KMS-11 (cell line): Measurements from ENCODE around the gene SMTN.

ENCODE experiments used
- H2AFZ ChIP-seq: fragments of 200-600 bp; sonication (generic); 2 replicates; pipeline ENCODE4 v1.6.1; 2016; ENCODE audit warnings: antibody characterized with exemption, mixed run types, low read depth
- H3K27ac ChIP-seq: fragments of 200-600 bp; sonication (generic); 2 replicates; pipeline ENCODE4 v1.6.1; 2016; ENCODE audit warnings: mild to moderate bottlenecking, mixed run types
- H3K27me3 ChIP-seq: fragments of 200-600 bp; sonication (generic); 2 replicates; pipeline ENCODE4 v1.6.1; 2017; ENCODE audit warnings: mild to moderate bottlenecking, low read depth, mixed run types, moderate library complexity; ENCODE audit not compliant: insufficient read depth
- H3K36me3 ChIP-seq: fragments of 200-600 bp; sonication (generic); 2 replicates; pipeline ENCODE4 v1.6.1; 2017; ENCODE audit warnings: mild to moderate bottlenecking, mixed run types; ENCODE audit not compliant: insufficient read depth
- H3K4me1 ChIP-seq: fragments of 200-600 bp; sonication (generic); 2 replicates; pipeline ENCODE4 v1.6.1; 2016; ENCODE audit warnings: mild to moderate bottlenecking, low read depth, mixed run types; ENCODE audit not compliant: poor library complexity, severe bottlenecking
- H3K4me2 ChIP-seq: fragments of 200-600 bp; sonication (generic); 2 replicates; pipeline ENCODE4 v1.7.0; 2016; ENCODE audit warnings: mild to moderate bottlenecking, mixed run types
- H3K4me3 ChIP-seq: fragments of 200-600 bp; sonication (generic); IDR thresholded peaks from 2 replicates; pipeline ENCODE4 v1.6.1; 2017; ENCODE audit warnings: low read depth, low read length, mixed read lengths; ENCODE audit not compliant: insufficient read depth
- H3K79me2 ChIP-seq: fragments of 200-600 bp; sonication (generic); 2 replicates; pipeline ENCODE4 v1.6.1; 2016; ENCODE audit warnings: low read depth, mixed run types; ENCODE audit not compliant: insufficient read depth
- H3K9ac ChIP-seq: fragments of 200-600 bp; sonication (generic); 2 replicates; pipeline ENCODE4 v1.6.1; 2016; ENCODE audit warnings: mild to moderate bottlenecking, mixed run types
- H4K20me1 ChIP-seq: fragments of 200-600 bp; sonication (generic); 2 replicates; pipeline ENCODE4 v1.6.1; 2016; ENCODE audit warnings: mild to moderate bottlenecking, mixed run types; ENCODE audit not compliant: insufficient read depth
- TF ChIP-seq, protein P1 (sequence below): fragments of 200-600 bp; sonication (generic); conservative IDR thresholded peaks from 2 replicates; pipeline ENCODE4 v1.6.1; 2017; ENCODE audit warnings: low read depth, mild to moderate bottlenecking, antibody characterized with exemption, low read length, moderate library complexity, mixed read lengths

Gene SMTN

DNA sequence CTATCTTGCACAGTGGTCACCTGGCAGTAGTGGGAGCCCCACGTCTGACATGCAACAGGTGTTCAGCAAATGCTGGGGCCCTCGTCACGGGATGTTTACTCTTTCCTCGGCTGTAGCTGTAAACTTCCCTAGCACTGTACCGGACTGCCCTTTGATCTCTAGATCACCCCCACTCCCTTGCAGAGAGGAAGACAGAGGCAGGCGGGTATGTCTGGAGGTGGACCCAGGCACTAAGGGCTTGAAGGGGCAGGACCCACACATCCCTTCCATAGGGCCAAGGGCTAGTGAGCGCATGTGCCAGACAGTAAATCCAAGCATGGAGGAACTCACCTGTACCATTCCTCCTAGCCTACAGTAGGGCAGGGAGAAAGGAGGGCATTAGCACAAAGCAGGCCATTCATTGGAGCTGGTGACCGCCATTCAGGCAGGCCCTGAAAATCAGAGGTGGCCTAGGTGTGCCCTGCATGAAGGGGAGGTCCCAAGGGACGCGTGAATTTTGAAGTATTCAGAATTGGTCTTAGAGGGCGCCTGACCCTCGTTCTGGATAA lies 1.9 kb upstream of the SMTN start:
- H3K4me2 ChIP-seq = no peak overlapping the region
- H3K27me3 ChIP-seq = no peaks in the 10 kb centered on the region
- no peak overlapping the region for H2AFZ ChIP-seq
- peaks cover 28% of the 10 kb centered on the region for H3K4me1 ChIP-seq
- no peak overlapping the region for H3K27ac ChIP-seq
- H3K9ac ChIP-seq = no peak overlapping the region
- no peak overlapping the region for H3K4me3 ChIP-seq
- no peaks in the 10 kb centered on the region for H4K20me1 ChIP-seq
- H3K36me3 ChIP-seq = no peaks in the 10 kb centered on the region
- TF ChIP-seq, protein P1, sequence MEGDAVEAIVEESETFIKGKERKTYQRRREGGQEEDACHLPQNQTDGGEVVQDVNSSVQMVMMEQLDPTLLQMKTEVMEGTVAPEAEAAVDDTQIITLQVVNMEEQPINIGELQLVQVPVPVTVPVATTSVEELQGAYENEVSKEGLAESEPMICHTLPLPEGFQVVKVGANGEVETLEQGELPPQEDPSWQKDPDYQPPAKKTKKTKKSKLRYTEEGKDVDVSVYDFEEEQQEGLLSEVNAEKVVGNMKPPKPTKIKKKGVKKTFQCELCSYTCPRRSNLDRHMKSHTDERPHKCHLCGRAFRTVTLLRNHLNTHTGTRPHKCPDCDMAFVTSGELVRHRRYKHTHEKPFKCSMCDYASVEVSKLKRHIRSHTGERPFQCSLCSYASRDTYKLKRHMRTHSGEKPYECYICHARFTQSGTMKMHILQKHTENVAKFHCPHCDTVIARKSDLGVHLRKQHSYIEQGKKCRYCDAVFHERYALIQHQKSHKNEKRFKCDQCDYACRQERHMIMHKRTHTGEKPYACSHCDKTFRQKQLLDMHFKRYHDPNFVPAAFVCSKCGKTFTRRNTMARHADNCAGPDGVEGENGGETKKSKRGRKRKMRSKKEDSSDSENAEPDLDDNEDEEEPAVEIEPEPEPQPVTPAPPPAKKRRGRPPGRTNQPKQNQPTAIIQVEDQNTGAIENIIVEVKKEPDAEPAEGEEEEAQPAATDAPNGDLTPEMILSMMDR = no peak
- 0 out of 2 replicates have a peak, but pooled peaks cover 6% of the 10 kb centered on the region for H3K79me2 ChIP-seq

DNA sequence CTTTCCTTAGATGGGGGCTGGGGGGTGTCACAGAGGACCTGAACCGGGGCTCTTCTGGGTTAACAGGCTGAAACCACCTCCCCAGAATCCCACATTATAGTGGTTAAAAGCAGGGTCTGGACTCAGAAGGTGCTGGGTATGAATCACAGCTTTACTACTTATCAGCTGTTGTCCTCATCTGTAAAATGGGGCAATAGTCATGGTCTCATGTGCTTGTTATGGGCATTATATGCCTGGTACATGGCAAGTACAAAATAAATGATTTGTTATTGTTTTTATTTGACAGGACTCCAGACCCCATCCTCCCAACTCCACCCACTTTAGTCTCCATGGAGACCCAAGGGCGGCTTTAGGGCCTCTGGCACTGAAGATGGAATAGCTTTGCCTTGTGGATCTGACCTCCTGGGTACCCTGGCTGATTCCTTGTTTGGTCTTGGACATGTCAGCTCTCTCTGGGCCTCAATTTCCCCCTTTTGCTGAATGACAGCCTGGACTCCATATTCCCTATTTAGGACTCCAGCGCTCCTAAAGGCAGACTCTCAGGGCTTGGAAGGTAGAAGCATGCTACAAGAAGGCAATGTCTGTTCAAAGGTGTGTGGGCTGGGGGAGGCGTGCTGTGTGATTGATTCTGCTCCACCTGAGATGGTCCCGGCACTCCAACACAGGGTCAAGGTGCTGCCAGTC lies 812 bp upstream of the SMTN start:
- H3K4me2 ChIP-seq = peak overlapping the region; percentile 62; the same call in 1 of the 2 replicates
- TF ChIP-seq, protein P1 = no peak
- 0 out of 2 replicates have a peak, but pooled peaks cover 9% of the 10 kb centered on the region for H3K79me2 ChIP-seq
- H3K27ac ChIP-seq = peak overlapping the region; percentile 45; the same call in 1 of the 2 replicates
- no peaks in the 10 kb centered on the region for H3K36me3 ChIP-seq
- no peaks in the 10 kb centered on the region for H3K27me3 ChIP-seq
- no peaks in the 10 kb centered on the region for H4K20me1 ChIP-seq
- H3K4me1 ChIP-seq = peaks cover 28% of the 10 kb centered on the region
- peak overlapping the region; percentile 94 for H2AFZ ChIP-seq
- peak overlapping the region; percentile 64; the same call in 1 of the 2 replicates for H3K9ac ChIP-seq
- no peak overlapping the region for H3K4me3 ChIP-seq

DNA sequence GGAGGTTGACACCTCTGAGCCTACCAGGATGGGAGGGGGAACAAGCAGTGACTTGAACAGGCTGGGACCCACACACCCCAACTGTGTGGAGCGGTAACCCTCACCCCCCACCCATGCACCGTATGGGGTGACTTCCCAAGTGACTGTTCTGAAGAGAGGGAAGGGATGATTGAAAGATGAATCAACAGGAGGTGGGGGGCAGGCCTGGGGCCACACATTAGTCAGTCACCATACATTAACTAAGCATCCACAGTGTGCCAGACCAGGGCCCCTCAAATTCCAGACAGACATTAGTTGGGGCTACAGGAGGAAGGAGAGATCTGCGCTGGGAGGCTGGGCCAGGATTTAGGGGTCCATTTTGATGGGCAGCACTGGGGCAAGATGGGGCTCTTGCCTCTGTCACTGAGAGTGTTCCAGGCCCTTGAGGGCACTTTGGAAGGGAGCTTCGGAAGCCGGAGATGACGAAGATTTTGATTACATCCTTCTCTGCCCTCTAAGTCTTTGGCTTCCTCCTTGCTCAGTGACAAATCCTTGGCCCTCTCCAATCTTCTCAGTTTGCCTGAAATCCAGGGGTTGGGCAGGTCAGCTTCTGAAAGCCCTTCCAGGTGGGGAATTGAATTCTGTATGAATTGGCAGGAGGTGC lies 966 bp downstream of the SMTN start:
- H3K79me2 ChIP-seq = 0 out of 2 replicates have a peak, but pooled peaks cover 9% of the 10 kb centered on the region
- TF ChIP-seq, protein P1 = no peak
- no peak overlapping the region for H3K27ac ChIP-seq
- peak overlapping the region; percentile 62 for H3K4me2 ChIP-seq
- H2AFZ ChIP-seq = no peak overlapping the region
- H3K4me1 ChIP-seq = peaks cover 32% of the 10 kb centered on the region
- H3K27me3 ChIP-seq = no peaks in the 10 kb centered on the region
- no peaks in the 10 kb centered on the region for H3K36me3 ChIP-seq
- H3K4me3 ChIP-seq = no peak overlapping the region
- H3K9ac ChIP-seq = no peak overlapping the region
- no peaks in the 10 kb centered on the region for H4K20me1 ChIP-seq

DNA sequence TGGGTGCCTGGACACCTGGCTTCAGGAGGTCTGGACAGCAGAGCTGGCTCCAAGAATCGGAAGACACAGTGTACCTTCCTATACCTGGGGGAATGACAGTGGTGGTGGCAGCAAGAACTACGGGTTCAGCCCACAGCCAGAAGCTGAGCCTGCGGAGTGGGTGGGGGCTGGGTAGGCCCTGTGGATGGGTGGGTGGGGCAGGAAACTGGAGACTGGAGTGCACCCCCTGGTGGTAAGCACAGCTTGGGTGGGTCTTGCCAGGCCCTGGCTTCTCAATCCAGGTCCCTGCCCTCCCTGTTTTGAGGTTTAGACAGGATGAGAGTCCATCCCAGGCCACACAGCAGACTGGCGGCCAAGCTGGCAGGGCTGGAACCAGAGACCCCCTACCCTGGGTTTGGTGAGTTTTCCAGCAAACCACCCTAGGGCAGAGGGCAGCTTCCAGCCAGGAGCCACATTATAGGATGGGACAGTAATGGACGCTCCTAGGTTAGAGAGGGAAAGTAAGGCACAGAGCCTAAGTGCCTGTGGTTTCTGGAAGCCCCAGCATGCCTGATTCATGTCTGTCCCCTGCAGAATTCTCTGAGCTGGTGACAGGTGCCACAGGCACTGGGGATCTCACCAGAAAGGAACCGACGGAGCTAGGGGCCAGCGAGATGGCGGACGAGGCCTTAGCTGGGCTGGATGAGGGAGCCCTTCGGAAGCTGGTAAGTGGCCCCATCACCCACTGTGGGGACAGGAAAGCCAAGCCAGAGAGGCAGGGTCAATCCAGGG lies 1.7 kb downstream of the SMTN start:
- Histone ChIP-seq H3K36me3 (no peaks in the 10 kb centered on the region), H3K4me1 (peaks cover 32% of the 10 kb centered on the region), H3K9ac (no peak overlapping the region), H3K79me2 (0 out of 2 replicates have a peak, but pooled peaks cover 9% of the 10 kb centered on the region), H4K20me1 (no peaks in the 10 kb centered on the region), H3K27me3 (no peaks in the 10 kb centered on the region), H2AFZ (no peak overlapping the region), H3K4me3 (no peak overlapping the region), H3K27ac (no peak overlapping the region), H3K4me2 (peak overlapping the region; percentile 95; the same call in 1 of the 2 replicates)
- TF ChIP-seq, protein P1 = peak; percentile 58
